Kidney (tissue), 14 donors: ENCODE results near the gene KCTD8. TPM values are rescaled to one million over a fixed set of nuclear protein-coding genes. Genes with fewer than 3 reads are reported as not detected.

ENCODE experiments used
- DNase-seq, 5 donors: peaks; one replicate each; pipeline ENCODE4 v3.0.0-alpha.2; 2013 to 2020
- FAIRE-seq: peaks from 2 replicates; lab custom pipeline; 2012; peaks lifted over from hg19 to GRCh38; lab: Jason Lieb, UNC
- H3K27ac ChIP-seq, 2 donors: one replicate each; pipeline ENCODE4 v1.7.0; 2013; ENCODE audit warnings: low read depth in 2 of 2, low read length in 2 of 2, inconsistent platforms in 1 of 2
- H3K27me3 ChIP-seq: one replicate; pipeline ENCODE4 v1.7.1; 2013; ENCODE audit warnings: low read length, inconsistent platforms; ENCODE audit not compliant: control insufficient read depth, insufficient read depth
- H3K36me3 ChIP-seq, 3 donors: one replicate each; pipeline versions ENCODE4 v1.7.0 to v1.7.1; 2013; ENCODE audit warnings: low read length in 3 of 3, control low read depth in 1 of 3, inconsistent platforms in 1 of 3; ENCODE audit not compliant: insufficient read depth in 3 of 3, control insufficient read depth in 2 of 3
- H3K4me1 ChIP-seq, 3 donors: one replicate each; pipeline versions ENCODE4 v1.7.0 to v1.7.1; 2013; ENCODE audit warnings: low read length in 3 of 3, inconsistent platforms in 1 of 3, low read depth in 1 of 3; ENCODE audit not compliant: control insufficient read depth in 2 of 3, insufficient read depth in 2 of 3
- H3K4me3 ChIP-seq, 3 donors: one replicate each; pipeline versions ENCODE4 v1.7.0 to v1.8.1; 2013; ENCODE audit warnings: low read length in 3 of 3, control low read depth in 1 of 3, inconsistent platforms in 1 of 3
- H3K9ac ChIP-seq, 3 donors: one replicate each; pipeline versions ENCODE4 v1.7.0 to v1.7.1; 2013; ENCODE audit warnings: low read length in 3 of 3, control low read depth in 1 of 3, inconsistent platforms in 1 of 3
- H3K9me3 ChIP-seq, 3 donors: one replicate each; pipeline versions ENCODE4 v1.7.0 to v1.7.1; 2013; ENCODE audit warnings: low read length in 3 of 3, control low read depth in 1 of 3, inconsistent platforms in 1 of 3; ENCODE audit not compliant: control insufficient read depth in 2 of 3, insufficient read depth in 1 of 3
- intact Hi-C: fragments of 100-400 bp; cut with DNase I; formaldehyde crosslinking; loops from one replicate; pipeline ENCODE4 v1.11.1; 2022
- polyA plus RNA-seq: library from polyadenylated mRNA; stranded (reverse); fragments of 350-450 nt; fragmentation: Illumina TruSeq; extraction: RNeasy Lipid Tissue Mini Kit (QIAGEN cat#74804); gene quantifications from one replicate; pipeline ENCODE4 v1.2.3, GENCODE V29; 2014; ENCODE audit warnings: low read depth, low replicate concordance; ENCODE audit not compliant: insufficient read depth
- total RNA-seq: library from RNA; stranded (reverse); fragmentation: NEBNext Ultra II Directional; extraction: Animal tissue kit (Norgen Biotek cat#: 25700); gene quantifications from one replicate; pipeline ENCODE4 v1.2.1, GENCODE V29; 2021
- TF ChIP-seq, protein P1 (sequence below): IDR thresholded peaks from 3 replicates; pipeline ENCODE4 v1.5.1; 2012; ENCODE audit warnings: mild to moderate bottlenecking, moderate library complexity, borderline replicate concordance; ENCODE audit not compliant: insufficient read depth; ENCODE audit errors: extremely low read depth
- donor health status: control.
- donor health status: control.
- donor health status: control.
- donor health status: control.
- donor health status: control.
- donor health status: DM: yes; HTN: yes; CAD: no.
- donor health status: Normal renal cell carcinoma (clear cell type).

KCTD8 gene
- total and polyA plus RNA-seq, 2 donors from 2014 or later, result 0.62 to 1.3 TPM

DNA sequence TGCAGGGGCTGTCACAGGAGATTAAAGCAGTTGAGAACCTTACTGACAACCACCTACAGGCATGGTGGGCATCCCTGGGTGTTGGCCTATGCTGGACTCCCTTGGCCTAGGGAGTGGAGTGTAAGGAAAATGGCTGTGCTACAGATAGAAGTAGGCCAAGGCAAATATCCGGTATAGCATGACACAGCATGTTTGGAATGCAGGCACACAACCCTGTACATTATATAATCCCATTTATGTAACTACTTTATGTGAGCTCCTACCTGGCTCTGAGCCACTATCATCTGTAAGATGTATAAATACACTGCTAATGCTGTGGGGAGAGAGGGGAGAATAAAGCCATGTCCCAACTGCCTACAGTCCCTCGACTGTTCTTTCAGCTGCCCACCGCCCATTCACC is 38.7 kb upstream of the KCTD8 start:
- H3K4me1 ChIP-seq, result no peaks in the 10 kb centered on the region
- no peak overlapping the region for H3K9ac ChIP-seq
- FAIRE-seq (no peak), DNase-seq (no peak)
- TF ChIP-seq, protein P1, sequence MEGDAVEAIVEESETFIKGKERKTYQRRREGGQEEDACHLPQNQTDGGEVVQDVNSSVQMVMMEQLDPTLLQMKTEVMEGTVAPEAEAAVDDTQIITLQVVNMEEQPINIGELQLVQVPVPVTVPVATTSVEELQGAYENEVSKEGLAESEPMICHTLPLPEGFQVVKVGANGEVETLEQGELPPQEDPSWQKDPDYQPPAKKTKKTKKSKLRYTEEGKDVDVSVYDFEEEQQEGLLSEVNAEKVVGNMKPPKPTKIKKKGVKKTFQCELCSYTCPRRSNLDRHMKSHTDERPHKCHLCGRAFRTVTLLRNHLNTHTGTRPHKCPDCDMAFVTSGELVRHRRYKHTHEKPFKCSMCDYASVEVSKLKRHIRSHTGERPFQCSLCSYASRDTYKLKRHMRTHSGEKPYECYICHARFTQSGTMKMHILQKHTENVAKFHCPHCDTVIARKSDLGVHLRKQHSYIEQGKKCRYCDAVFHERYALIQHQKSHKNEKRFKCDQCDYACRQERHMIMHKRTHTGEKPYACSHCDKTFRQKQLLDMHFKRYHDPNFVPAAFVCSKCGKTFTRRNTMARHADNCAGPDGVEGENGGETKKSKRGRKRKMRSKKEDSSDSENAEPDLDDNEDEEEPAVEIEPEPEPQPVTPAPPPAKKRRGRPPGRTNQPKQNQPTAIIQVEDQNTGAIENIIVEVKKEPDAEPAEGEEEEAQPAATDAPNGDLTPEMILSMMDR, result no peak
- no peaks in the 10 kb centered on the region for H3K36me3 ChIP-seq
- no peak overlapping the region for H3K4me3 ChIP-seq
- intact Hi-C loops, result no loop called here
- no peak overlapping the region for H3K27ac ChIP-seq
- H3K27me3 ChIP-seq, result no peaks in the 10 kb centered on the region
- peaks cover 0 to 8% (median 0%) of the 10 kb centered on the region in 3 donors for H3K9me3 ChIP-seq

- DNase-seq, result no peak
- Histone ChIP-seq H3K9ac (no peak overlapping the region), H3K27me3 (no peaks in the 10 kb centered on the region), H3K9me3 (no peaks in the 10 kb centered on the region), H3K4me1 (no peaks in the 10 kb centered on the region), H3K27ac (no peak overlapping the region), H3K36me3 (no peaks in the 10 kb centered on the region), H3K4me3 (no peak overlapping the region)
- intact Hi-C loops, result no loop called here
- TF ChIP-seq, protein P1, result no peak
- no peak for FAIRE-seq
Observed at GRCh38 chr4:44479731-44480130, 31.1 kb upstream of the KCTD8 start.

DNA sequence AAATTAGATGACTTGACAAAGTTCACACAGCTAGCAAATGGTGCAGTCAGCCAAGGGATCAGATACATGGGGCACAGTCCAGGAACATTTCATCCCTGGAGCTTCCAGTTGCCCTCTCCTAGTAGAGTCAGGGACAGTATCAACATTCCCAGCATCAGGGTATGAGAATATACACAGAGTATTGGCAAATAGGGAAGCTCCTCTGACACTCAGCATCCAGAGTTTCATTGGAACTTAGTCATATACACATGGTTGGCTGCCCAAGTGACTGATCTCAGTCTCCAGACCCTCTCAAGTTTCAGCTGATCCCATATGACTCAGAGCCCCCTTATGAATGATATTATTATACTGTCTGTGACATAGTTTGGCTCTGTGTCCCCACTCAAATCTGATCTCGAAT is 13.7 kb upstream of the KCTD8 start:
- intact Hi-C loops, result no loop called here
- TF ChIP-seq, protein P1, result no peak
- no peaks in the 10 kb centered on the region for H3K36me3 ChIP-seq
- H3K4me3 ChIP-seq, result no peak overlapping the region
- H3K4me1 ChIP-seq, result no peaks in the 10 kb centered on the region
- H3K9ac ChIP-seq, result no peak overlapping the region
- H3K27ac ChIP-seq, result no peak overlapping the region
- H3K9me3 ChIP-seq, result peaks cover 0 to 3% (median 0%) of the 10 kb centered on the region in 3 donors
- no peak for FAIRE-seq
- no peak for DNase-seq
- no peaks in the 10 kb centered on the region for H3K27me3 ChIP-seq
